ENCODE results near the gene MCMBP.

MCMBP gene

GRCh38 chr10:119834188-119834587 is 38.5 kb downstream of the MCMBP start:
- no peak overlapping the region for H3K4me3 ChIP-seq (ENCODE audit: low read depth, low read length)
- no peak for TF ChIP-seq CTCF (IDR thresholded peaks at IDR 0.05; ENCODE audit: borderline replicate concordance, insufficient read depth, low read depth, low read length)

GRCh38 chr10:119832951-119833350 is 39.7 kb downstream of the MCMBP start:
- no peak for TF ChIP-seq CTCF (IDR thresholded peaks at IDR 0.05; ENCODE audit: borderline replicate concordance, insufficient read depth, low read depth, low read length)
- no peak overlapping the region for H3K4me3 ChIP-seq (ENCODE audit: low read depth, low read length)

- TF ChIP-seq CTCF (IDR thresholded peaks at IDR 0.05; ENCODE audit: borderline replicate concordance, insufficient read depth, low read depth, low read length), result no peak
- H3K4me3 ChIP-seq (ENCODE audit: low read depth, low read length), result no peak overlapping the region
Measured at GRCh38 chr10:119831656-119832055, 41.0 kb downstream of the MCMBP start.

- no peak overlapping the region for H3K4me3 ChIP-seq (ENCODE audit: low read depth, low read length)
- TF ChIP-seq CTCF (IDR thresholded peaks at IDR 0.05; ENCODE audit: borderline replicate concordance, insufficient read depth, low read depth, low read length), result no peak
Measured at GRCh38 chr10:119830851-119831250, 41.8 kb downstream of the MCMBP start.

- TF ChIP-seq CTCF (IDR thresholded peaks at IDR 0.05; ENCODE audit: borderline replicate concordance, insufficient read depth, low read depth, low read length), result no peak
- no peak overlapping the region for H3K4me3 ChIP-seq (ENCODE audit: low read depth, low read length)
Measured at GRCh38 chr10:119829429-119829828, 43.2 kb downstream of the MCMBP start.

- no peak for TF ChIP-seq CTCF (IDR thresholded peaks at IDR 0.05; ENCODE audit: borderline replicate concordance, insufficient read depth, low read depth, low read length)
- no peak overlapping the region for H3K4me3 ChIP-seq (ENCODE audit: low read depth, low read length)
Measured at GRCh38 chr10:119827430-119827829, 45.2 kb downstream of the MCMBP start.

GRCh38 chr10:119826771-119827170 is 45.9 kb downstream of the MCMBP start:
- TF ChIP-seq CTCF (IDR thresholded peaks at IDR 0.05; ENCODE audit: borderline replicate concordance, insufficient read depth, low read depth, low read length), result no peak
- no peak overlapping the region for H3K4me3 ChIP-seq (ENCODE audit: low read depth, low read length)

Data from GM12875 (cell line).